ENCODE results near the gene NLRP8. TPM values are rescaled to one million over a fixed set of nuclear protein-coding genes. Genes with fewer than 3 reads are reported as not detected.

The NLRP8 gene
- total and polyA plus RNA-seq, 2 of the 4 experiments (the other 2 are of a cell fraction), result not detected

DNA sequence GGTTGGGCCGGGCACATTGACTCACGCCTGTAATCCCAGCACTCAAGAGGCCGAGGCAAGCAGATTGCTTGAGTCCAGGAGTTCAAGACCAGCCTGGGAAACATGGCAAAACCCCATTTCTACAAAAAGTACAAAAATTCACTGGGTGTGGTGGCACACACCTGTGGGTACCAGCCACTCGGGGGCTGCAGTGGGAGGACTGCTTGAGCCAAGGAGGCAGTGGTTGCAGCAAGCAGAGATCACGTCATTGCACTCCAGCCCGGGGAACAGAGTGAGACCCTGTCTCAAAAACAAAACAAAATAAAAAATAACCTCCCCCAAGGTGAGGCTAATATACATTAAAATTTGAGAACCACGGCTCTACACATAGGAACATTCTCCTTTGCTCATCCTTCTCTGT, 40.3 kb upstream of the NLRP8 start:
- Histone ChIP-seq H3K9me1 (ENCODE audit: insufficient read depth, low read length) (no peaks in the 10 kb centered on the region), H3K4ac (ENCODE audit: low read depth, low read length) (no peak overlapping the region), H3K18ac (ENCODE audit: low read depth, low read length) (no peak overlapping the region), H3K23ac (ENCODE audit: low read depth, low read length) (no peak overlapping the region), H3K4me3 (ENCODE audit: insufficient read depth, low read depth, low read length) (no peak overlapping the region), H3K14ac (replicated peaks; ENCODE audit: low read depth, low read length) (no peak overlapping the region), H2BK20ac (ENCODE audit: low read depth, low read length) (no peak overlapping the region), H2AK9ac (replicated peaks; ENCODE audit: low read depth, low read length, poor library complexity) (no peak overlapping the region), H4K8ac (ENCODE audit: low read depth in 2 of 2, low read length in 2 of 2) (no peak overlapping the region), H3K27ac (ENCODE audit: insufficient read depth, low read length) (no peak overlapping the region), H2BK5ac (ENCODE audit: low read depth, low read length, poor library complexity, severe bottlenecking) (no peak overlapping the region), H3K9me3 (ENCODE audit: control insufficient read depth, insufficient read depth, low read length) (peaks cover 38% of the 10 kb centered on the region), H2AFZ (replicated peaks; ENCODE audit: low read length, poor library complexity) (no peak overlapping the region), H3K79me1 (ENCODE audit: low read depth in 1 of 2, low read length in 2 of 2) (no peaks in the 10 kb centered on the region), H4K5ac (ENCODE audit: low read depth, low read length) (no peak overlapping the region), H3K56ac (ENCODE audit: extremely low read depth, insufficient read depth, low read length) (no peak overlapping the region), H3K4me1 (ENCODE audit: control insufficient read depth, insufficient read depth, low read length) (no peaks in the 10 kb centered on the region), H4K20me1 (ENCODE audit: insufficient read depth, low read length) (no peaks in the 10 kb centered on the region), H2BK120ac (ENCODE audit: low read depth, low read length) (no peak overlapping the region), H4K91ac (ENCODE audit: insufficient read depth, low read depth, low read length) (no peak overlapping the region), H3K36me3 (ENCODE audit: control insufficient read depth, insufficient read depth, low read length) (no peaks in the 10 kb centered on the region), H3K27me3 (ENCODE audit: control insufficient read depth, insufficient read depth, low read length) (no peaks in the 10 kb centered on the region), H2BK15ac (ENCODE audit: low read depth, low read length) (no peak overlapping the region), H2AK5ac (ENCODE audit: low read depth, low read length) (no peak overlapping the region), H3K4me2 (ENCODE audit: low read depth, low read length) (no peak overlapping the region), H3K9ac (ENCODE audit: low read depth, low read length) (no peak overlapping the region)
- dilution Hi-C loops (cut with HindIII; ENCODE audit: low sequenced_read_pairs, unreplicated experiment) (no loop called here), in situ Hi-C loops (cut with MboI; ENCODE audit: low sequenced_read_pairs) (no loop called here), intact Hi-C loops (cut with micrococcal nuclease) (no loop called here)
- no TSS peak for BruUV-seq (replicated peaks)
- ATAC-seq (ENCODE audit: low read depth), result no peak
- POLR2A ChIA-PET (ENCODE audit: unreplicated experiment), result no interaction called here
- DNase-seq, result no peak
- CTCF ChIA-PET, result no interaction called here
- TF ChIP-seq POLR2A (IDR thresholded peaks at IDR 0.05; ENCODE audit: low read depth, low read length) (no peak), MAFK (IDR thresholded peaks at IDR 0.05; ENCODE audit: low read depth, low read length) (no peak), NFE2L2 (IDR thresholded peaks at IDR 0.05; ENCODE audit: low read depth, low read length) (no peak), CTCF (conservative IDR thresholded peaks at IDR 0.05; ENCODE audit: low read depth, low read length) (no peak)
- WGBS, 2 experiments (ENCODE audit: extremely low coverage in 2 of 2, insufficient read length in 1 of 2), result 0% methylated on average over 1 of the region's 7 CpGs; no CpG with 5 or more reads in 1 of the 2 experiments
